GM18870 (cell line): ENCODE results near the gene RAB8A.
"Not testable (repeated sequence)": the region's sequence is repeated elsewhere in the genome, so short reads cannot be mapped to it uniquely, and the experiment has no call there.

ENCODE experiments used
- ATAC-seq: cut with Tn5 transposase; IDR thresholded peaks from one replicate; pipeline ENCODE4 v1.9.1; 2021; ENCODE audit warnings: moderate library complexity; ENCODE audit not compliant: unreplicated experiment

The RAB8A gene

GRCh38 chr19:16170134-16170533, 58.4 kb downstream of the RAB8A start:
- no peak for ATAC-seq

GRCh38 chr19:16175954-16176353, 64.3 kb downstream of the RAB8A start:
- no peak for ATAC-seq

- not testable (repeated sequence) for ATAC-seq
Measured at GRCh38 chr19:16178866-16179265, 67.2 kb downstream of the RAB8A start.

- no peak for ATAC-seq
Measured at GRCh38 chr19:16180611-16181010, 68.9 kb downstream of the RAB8A start.
